GM21723 (cell line): Measurements from ENCODE around the gene NPHP4.

ENCODE experiments used
- ATAC-seq: cut with Tn5 transposase; IDR thresholded peaks from one replicate; pipeline ENCODE4 v1.9.1; 2021; ENCODE audit warnings: mild to moderate bottlenecking, moderate library complexity; ENCODE audit not compliant: unreplicated experiment

The NPHP4 gene

DNA sequence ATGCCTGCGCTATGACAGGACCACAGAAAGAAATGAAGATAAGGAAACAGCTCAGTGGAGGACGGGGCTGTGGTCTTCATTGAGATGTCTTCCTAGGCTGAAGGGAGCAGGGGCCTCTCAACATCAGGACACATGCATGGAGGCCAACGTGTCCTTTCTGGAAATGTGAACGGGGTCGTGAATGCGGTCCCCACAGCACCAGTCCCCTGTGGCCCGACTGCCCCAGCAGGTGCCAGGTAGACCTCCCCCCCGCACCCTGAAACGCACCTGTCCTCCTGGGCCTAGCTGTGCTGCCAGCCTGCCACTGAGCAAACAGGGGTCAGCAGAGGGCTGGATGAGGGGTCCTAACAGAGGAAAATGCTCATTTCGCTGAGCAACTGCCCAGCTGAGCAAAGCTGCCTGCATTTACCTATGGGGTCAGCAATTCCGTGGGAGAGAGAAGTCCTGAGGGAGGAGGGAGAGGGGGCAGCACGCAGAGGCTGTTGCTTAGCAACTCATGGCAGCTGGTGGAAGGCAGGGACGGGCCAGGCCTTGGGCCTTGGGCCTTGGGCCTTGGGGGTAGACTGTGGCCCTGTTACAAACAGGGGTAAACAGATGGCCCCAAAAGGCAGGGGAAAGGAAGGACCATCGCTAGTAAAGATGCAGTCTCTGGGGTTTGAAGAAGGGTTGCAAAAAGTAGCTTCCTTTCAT, 77.4 kb downstream of the NPHP4 start:
- no peak for ATAC-seq

DNA sequence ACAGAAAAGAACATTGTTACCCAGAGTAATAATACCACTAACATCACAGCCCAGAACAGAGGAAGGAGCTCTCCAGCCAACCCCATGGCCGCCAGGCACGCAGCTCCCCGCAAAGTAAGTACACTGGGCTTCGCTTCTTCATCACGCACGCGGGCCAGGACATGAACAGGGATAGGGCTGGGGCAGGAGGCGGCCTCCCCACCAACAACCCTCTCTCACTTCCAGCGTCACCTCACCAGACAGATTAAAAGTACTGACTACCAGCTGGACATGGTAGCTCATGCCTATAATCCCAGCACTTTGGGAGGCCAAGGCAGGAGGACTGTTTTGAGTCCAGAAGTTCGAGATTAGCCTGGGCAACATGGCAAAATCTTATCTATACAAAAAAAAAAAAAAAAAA, 78.3 kb downstream of the NPHP4 start:
- no peak for ATAC-seq

DNA sequence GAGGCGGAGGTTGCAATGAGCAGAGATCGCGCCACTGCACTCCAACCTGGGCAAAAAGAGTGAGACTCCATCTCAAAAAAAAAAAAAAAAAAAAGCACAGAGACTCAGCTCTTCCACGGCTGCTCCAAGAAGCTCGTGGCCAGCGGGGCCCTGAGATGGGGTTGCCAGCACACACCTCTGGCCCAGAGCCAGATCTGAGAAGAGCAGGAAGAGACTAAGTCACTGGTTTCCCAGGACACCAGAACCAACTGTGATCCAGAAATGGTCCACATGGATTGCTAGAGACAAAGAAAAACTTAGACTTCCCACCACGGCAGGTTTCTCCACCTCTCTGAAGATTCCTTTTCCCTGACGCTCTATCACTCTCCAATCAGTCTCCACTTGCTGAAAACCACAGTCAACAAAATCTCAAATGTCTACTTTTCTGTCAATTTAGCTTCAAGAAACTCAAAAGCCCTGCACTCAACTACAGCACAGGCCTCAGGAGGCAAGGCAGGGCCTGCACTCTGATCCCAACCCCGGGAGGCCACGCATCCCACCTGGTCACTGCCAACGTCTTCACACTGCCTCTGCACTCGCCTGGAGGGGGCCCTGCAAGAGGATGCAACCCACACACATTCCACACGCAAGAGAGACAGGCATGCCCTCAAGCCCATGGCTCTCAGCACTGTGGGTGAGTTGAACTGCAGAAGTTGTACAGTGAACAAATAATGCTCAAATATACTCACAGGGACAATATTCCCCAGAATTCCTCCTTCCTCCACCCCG, 79.0 kb downstream of the NPHP4 start:
- no peak for ATAC-seq

DNA sequence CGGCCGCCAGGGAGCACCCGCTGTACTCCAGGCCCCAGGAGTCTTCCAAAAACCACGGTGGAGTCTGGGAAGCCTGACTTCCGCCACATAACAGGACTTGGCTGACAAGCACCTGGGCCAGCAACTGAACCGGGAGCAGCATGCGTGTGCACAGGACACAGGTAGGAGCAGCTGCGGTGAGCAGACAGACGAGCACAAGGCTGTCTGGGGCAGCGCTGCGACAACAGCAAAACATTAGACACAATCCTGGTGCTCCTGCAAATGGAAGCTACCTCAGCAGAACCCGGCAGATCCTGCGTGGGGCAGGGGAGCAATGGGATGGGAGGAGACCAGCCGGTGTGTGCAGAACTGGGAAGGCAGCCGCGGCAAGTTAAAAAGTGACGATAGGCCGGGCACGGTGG, 80.4 kb downstream of the NPHP4 start:
- no peak for ATAC-seq

DNA sequence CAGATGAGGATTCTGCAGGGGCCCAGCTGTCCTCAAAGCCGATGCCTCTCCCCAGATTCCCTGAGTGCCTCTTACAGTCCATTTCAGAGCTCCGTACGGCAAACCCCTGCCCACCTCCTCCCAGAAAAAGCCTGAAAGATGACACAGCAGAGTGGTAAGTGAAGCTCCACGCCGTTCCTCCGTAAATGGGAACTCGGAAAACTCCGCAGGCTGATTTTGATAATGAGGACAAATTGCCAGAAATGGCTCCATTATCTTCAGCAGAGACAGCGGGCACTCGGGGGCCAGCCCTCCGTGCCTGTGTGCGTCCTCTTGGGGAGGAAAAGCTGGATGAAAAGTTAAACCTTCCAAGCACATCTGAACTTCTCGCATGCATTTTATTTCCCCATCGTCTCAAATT, 81.1 kb downstream of the NPHP4 start:
- ATAC-seq: no peak

DNA sequence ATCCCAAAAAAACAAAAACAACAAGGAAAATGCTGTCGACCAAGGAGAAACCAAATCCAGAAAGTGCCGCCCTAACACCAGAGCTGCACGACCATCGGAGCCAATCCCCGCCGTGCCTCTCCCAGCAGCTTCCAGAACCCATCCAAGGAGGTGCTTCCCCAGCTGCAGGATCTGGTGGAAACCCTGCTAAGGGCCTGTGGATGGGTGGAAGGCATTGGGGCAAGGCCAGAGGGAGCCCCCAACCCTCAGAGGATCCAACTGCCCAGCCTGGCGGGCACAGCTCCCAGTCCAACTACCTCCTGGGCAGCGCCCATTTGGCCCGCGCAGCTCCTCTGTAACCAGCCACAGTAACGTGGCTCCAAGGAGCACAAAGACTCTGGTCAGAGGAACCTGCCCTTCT, 81.6 kb downstream of the NPHP4 start:
- ATAC-seq: no peak

DNA sequence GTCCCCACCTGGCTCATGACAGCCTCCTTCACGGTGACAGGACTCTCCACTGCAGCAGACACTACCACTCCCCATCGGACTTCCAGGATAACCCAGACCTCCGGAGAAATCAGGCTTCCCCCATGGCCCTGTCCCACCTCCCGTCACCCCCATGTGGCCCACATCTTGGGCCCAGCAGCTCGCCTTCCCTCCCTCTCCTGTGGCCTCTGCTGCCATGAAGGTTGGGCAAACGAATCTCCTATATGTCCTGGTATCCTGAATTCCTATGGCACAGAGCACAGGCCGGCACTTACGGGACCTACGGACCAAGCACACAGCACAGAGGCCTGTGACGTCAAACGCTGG, 82.0 kb downstream of the NPHP4 start:
- no peak for ATAC-seq

DNA sequence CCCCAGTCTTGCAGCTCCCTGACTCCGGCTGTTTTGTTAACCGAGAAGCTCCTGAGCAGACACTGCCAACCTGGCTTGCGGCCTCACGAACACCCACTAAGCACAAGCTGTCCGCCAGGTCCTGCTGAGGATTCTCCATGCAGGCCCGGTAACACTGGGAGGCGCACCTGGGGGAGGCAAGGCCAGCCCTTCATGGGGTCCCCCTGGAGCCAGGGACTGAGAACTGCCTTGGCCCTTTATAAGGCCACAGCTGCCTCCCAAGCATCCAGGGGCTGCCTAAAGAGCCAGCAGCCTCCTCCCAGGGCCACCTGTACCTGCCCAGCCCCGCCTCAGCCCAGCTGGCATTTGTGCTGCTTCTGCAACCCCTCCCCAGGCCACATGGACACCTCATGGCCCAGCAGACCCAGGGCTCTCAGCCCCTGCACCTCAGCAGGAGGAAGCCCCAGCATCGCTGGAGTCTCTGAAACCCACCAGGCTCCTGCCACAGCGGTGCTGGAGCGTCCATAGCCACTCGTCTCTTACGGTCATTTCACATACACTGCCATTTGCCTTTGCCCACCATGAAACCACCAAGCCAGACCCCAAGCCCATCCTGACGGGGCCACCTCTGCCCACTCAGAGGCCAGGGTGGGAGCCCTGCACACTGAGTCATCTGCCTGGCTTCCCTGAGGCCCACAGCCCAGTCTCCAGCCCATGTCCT, 82.5 kb downstream of the NPHP4 start:
- ATAC-seq: no peak

DNA sequence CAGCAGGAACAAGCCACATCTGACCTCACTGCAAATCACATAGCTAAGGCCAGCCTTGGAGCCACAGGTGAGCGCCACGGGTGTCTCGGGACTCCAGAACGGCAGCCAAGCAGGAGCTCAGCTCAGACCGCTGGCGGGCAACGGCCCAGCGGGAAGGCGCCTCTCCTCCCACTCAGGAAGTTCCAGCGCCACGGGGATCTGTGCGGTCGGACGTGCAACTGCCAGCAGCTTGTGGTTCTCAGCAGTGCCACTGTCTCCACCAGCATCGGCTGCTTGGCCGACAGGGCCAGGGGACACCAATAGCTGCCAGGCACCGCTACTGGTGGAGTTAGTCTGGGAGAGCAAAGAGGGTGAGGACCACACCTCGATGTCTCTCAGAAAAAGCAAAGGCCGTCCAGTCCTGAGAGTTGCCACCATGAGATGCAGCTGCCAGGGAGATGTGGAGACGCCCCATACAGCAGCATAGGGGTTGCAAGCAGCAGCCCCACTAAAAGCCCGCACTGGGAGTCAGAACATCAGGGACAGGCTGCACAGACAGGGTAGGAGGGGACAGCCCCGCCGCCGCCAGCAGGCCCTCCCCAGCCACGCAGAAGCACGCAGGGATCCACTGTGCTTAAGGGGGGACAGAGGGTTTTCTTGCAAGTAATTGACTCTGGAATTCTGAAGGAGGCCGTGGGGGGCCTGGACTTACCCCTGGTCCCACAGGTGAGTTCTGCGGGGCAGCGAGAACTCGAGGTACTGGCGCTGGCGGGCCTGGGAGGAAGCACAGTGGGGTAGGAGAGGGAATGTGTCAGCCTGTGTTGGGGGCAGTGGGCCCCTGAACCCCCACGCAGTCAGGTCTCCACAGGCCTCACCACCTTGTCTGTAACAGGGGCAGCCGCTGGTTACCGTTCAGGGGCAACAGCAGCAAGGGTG, 83.5 kb downstream of the NPHP4 start:
- ATAC-seq: no peak

DNA sequence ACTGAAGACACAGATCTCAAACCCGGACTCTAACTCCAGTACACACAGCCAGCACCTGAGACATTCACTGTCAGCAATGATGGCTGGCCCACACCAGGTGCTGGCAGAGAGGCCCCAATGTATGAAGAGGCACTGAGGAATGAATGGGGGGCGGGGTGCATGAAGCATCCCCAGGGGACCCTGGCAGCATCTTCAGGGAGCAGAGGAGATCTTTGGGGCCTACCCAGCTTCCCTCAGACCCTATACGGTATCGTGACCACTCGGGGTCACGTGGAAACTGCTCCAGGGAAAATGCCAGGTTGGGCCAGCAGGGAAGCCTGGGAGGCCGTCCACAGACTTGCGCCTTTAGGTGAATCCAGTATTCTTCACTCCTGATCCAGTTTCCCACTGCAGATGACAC, 84.3 kb downstream of the NPHP4 start:
- ATAC-seq: no peak

DNA sequence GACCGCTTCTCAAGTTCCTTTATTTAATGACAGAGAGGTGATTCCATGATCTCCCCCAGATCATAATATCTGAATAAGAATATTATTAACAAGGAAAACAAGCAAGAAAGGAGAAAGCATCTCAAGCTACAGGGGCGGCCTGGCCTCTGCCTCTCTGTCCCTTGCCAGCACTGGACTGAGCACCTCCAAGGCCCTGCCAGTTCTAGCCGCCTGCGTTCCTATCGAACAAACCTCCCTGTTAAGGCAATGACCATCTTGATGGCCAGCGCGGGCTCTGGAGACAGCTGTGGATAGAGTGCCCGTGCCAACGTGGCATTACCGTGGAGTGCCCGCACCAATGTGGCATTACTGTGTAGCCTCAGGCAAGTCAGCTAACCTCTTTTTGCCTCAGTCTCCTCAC, 84.8 kb downstream of the NPHP4 start:
- ATAC-seq: no peak

DNA sequence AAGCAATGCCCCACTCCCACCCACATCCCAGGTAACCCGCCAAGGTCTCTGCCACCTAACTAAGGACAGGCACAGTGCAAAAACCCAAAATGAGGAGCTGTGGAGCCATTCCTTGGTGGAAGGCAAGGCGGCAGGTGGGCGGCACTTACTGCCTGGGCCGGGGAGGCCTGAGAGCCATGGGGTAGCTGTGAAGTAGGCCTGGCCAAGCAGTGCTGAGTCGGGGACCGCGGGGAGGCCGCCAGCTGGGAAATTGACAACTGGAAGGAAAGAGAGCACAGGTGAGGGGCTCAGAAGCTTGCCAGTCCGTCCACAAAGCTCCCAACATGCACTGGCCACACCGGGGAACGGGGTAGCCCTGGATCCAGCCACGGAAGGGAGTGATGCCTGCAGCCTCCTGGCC, 85.3 kb downstream of the NPHP4 start:
- ATAC-seq: no peak

DNA sequence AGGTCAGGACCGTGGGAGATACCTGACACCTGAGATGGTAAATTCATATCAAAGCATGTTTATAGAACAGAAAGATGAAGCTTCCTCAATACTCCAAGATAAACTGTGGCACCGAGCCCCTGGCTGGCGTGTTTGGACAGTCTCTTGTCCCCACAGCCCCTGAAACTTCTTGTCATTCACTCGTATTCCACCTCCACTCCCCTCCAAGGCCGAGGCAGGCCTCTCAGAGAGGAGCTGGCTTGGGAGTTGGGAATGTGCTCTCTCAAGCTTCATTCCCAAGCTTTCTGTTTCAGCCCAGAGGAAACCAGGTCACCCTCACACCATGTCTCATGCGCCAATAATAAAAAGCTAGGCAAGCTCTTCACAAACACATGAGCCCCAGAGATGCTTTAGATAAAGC, 86.1 kb downstream of the NPHP4 start:
- ATAC-seq: no peak

DNA sequence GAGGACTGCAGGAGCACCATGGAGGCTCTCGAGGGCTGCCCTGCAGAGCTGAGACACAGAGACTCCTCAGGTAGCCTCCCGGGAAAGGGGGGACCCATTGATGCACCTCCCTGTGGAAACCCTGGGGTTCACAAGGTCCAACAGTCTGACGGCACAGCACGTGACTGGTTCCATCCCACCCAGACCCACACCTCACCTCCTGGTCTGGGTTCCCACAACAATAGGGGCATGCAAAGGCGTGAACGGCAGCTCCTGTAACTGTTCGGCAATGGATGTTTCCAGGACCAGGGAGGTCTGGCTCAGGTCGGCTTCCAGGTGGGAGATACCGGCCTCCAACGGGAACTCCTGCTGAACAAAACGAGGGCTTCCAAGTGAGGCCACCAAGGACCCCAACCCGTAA, 86.8 kb downstream of the NPHP4 start:
- ATAC-seq: no peak

DNA sequence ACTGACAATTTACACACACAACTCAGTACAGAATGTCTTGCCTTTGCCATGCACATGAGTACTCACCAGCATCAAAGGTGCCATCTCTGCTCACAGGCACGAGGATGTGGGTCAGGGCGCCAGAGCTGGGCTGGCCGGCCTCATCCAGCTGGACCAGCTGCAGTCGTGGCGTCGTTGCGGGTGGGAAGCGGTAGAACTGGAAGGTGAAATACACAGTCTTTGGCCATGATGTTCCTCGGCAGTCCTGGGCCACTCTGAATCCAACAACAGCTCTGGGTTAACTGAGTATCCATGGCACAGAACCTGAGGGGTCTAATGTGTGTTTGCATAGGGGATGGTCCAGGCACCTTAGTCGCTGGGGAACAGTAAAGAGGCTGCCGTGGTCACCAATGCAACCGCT, 87.7 kb downstream of the NPHP4 start:
- ATAC-seq: no peak

DNA sequence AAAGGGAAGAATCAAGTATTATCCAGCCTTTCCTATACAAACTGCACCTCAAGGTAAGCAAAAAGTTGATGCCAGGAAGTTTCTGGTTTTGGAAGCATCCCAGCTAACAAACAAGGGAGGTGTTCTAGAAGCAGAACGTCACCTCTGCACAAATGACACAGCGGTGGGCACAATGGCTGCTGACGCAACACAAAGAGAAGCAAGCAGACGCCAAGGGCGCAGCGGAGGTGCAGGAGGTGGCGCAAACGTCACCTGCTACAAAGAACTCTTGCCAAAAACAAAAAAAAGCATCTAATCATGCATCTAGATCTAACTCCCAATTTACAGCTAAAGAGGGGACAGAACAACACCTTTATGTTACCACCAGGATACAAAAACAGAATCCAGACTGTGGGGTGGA, 88.5 kb downstream of the NPHP4 start:
- no peak for ATAC-seq

DNA sequence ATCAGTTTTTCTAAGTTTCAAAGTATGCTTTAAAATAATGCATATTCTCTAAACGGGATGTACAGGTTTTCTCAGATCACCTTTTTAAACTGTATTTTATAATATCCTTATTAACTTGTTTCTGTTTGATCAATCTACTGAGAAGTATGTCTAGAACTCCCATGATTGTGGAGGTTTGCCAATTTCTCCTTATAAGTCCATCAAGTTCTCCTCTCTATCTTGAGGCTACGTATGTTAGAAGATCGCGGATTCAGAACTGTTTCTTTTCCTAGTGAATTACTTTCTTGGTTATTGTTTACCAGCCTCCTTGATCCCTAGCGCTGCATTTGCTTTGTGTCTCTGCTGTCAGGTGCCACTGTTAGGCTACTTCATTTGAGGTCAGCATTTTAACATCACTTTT, 89.2 kb downstream of the NPHP4 start:
- no peak for ATAC-seq

DNA sequence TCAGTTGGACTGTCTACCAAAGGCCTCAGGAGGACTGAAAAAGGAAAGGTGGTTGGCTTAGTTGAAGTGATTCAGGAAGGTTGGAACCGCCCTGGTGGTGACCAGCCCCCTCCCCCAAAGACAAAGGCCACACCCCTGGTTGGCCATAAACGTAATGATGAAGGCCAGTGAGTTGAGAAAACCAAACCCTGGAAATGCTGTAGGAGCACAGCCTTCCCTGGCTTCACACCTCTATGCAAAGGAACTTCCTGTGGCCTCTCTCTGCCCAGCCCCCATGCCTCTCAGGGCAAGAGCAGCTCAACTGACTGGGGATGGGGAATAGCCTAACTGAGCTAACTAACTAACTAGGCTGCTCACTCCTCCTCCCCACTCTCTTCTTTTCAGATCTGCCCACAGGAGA, 90.4 kb downstream of the NPHP4 start:
- ATAC-seq: no peak

DNA sequence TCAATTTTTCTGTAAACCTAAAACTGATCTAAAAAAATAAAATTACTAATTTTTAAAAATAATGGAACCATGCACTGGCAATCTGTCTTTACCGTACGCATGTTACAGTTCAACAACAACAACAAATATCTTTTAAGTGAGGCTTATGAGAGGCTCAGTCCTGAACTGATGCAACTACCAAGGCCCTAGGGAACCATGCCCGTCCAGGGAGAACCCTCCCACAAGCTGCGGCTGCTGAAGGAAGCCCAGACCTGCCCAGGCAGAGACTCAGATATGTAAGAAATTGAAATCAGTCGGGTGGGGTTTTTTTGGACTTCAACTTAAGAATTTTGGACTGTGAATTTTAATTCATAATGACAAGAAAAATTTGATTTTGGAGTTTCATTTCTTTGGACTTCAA, 91.1 kb downstream of the NPHP4 start:
- no peak for ATAC-seq

DNA sequence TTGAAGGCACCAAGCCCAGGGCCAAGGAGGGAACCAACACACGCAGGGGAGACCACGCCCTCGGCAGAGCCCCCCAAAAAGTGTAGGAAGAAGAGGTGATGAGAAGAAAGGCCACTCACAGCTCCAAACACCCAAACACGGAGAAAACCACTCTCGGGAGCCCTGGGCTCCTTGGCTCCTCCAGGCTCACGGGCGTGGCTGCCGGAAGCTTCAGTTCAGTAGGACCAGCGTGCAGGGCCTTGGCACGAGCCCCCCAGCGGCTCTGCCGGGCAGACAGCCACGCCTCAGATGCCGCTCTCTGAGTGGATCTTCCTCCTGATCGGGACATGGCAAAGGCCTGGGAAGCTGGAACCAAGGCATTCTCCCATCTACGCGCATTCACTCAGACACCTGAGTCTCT, 94.0 kb downstream of the NPHP4 start:
- no peak for ATAC-seq
